Adrenal gland (tissue), 12 donors: ENCODE results near the gene NMRK2. TPM values are rescaled to one million over a fixed set of nuclear protein-coding genes. Genes with fewer than 3 reads are reported as not detected.

ENCODE experiments used
- DNase-seq, 7 donors: peaks; one replicate each; pipeline ENCODE4 v3.0.0-alpha.2; 2019 to 2020
- H3K27ac ChIP-seq, 5 donors: fragments of 200-600 bp; sonication (generic) in 4 of 5; 1 replicate in 3 of 5; 2 replicates in 2 of 5; pipeline versions ENCODE4 v1.5.1 to v1.8.0; 2016 to 2020; ENCODE audit warnings: mild to moderate bottlenecking in 1 of 5
- H3K27me3 ChIP-seq: fragments of 200-600 bp; 2 replicates; pipeline ENCODE4 v1.8.0; 2021
- H3K36me3 ChIP-seq, 2 donors: fragments of 200-600 bp; replicated peaks in 1 of 2; 1 replicate in 1 of 2; 2 replicates in 1 of 2; pipeline versions ENCODE4 v1.5.1 to v1.8.0; 2018 to 2022
- H3K4me1 ChIP-seq, 2 donors: fragments of 200-600 bp; replicated peaks in 1 of 2; 1 replicate in 1 of 2; 2 replicates in 1 of 2; pipeline versions ENCODE4 v1.5.1 to v1.8.0; 2018 to 2021
- H3K4me3 ChIP-seq, 4 donors: fragments of 200-600 bp; sonication (generic) in 3 of 4; one replicate each; pipeline ENCODE4 v1.5.1; 2016 to 2018
- H3K9me3 ChIP-seq, 3 donors: fragments of 200-600 bp; sonication (generic) in 1 of 3; replicated peaks in 1 of 3; 1 replicate in 2 of 3; 2 replicates in 1 of 3; pipeline versions ENCODE4 v1.5.1 to v1.8.0; 2016 to 2021
- CTCF ChIP-seq, 6 experiments: fragments of 450-650 bp in 4 of 6; fragments of 200-600 bp in 2 of 6; sonication (generic) in 1 of 6; IDR thresholded peaks; 1 replicate in 5 of 6; 2 replicates in 1 of 6; pipeline versions ENCODE4 v1.5.1 to v1.8.0; 2016 to 2021; ENCODE audit warnings: antibody characterized with exemption in 6 of 6, mild to moderate bottlenecking in 2 of 6, moderate library complexity in 1 of 6
- POLR2A ChIP-seq, 2 donors: fragments of 450-650 bp; IDR thresholded peaks; one replicate each; pipeline ENCODE4 v1.6.1; 2017; ENCODE audit warnings: antibody characterized with exemption in 2 of 2, mild to moderate bottlenecking in 2 of 2, moderate library complexity in 1 of 2
- WGBS, 4 donors: extraction: QIAGEN DNeasy Blood & Tissue Kit in 2 of 4; methylation state at CpG; one replicate each; pipeline versions ENCODE4 v1.1.5 to v1.1.7; 2013 to 2017; 5-methylcytosine and 5-hydroxymethylcytosine counted together
- intact Hi-C, 2 donors: fragments of 100-400 bp; cut with DNase I; formaldehyde crosslinking; loops; one replicate each; pipeline versions ENCODE4 v1.14.1 to v1.15.0; 2022 to 2023
- polyA plus RNA-seq, 3 donors: library from polyadenylated mRNA; stranded (reverse); fragments of 200-250 nt in 2 of 3; fragments of 350-450 nt in 1 of 3; fragmentation: Illumina TruSeq in 1 of 3; extraction: RNeasy Lipid Tissue Mini Kit (QIAGEN cat#74804) in 1 of 3; gene quantifications; one replicate each; pipeline ENCODE4 v1.2.3, GENCODE V29; 2013 to 2014
- total RNA-seq, 9 donors: library from RNA; depleted of rRNA in 4 of 9; stranded (reverse); fragments of >200 nt in 4 of 9; fragments of 120-200 nt in 1 of 9; fragmentation: NEBNext Ultra II Directional in 1 of 9; extraction: Animal tissue kit (Norgen Biotek cat#: 25700) in 1 of 9; gene quantifications; one replicate each; pipeline versions ENCODE4 v1.1.0 to v1.2.4, GENCODE V29; 2013 to 2023
- donor health status: healthy with polysubstance abuse.
- donor health status: Bipolar disorder and iron deficiency.
- donor health status: DM: yes; HTN: yes; CAD: no.
- donor health status: DM: no; HTN: no; CAD: no.
- donor health status: DM: no; HTN: no; CAD: no.
- donor health status: DM: yes; HTN: yes; CAD: no.

NMRK2 gene
- total and polyA plus RNA-seq, 12 donors = 0.36 to 14.7 (median 1.9) TPM; not detected in 4

GRCh38 chr19:3970313-3970807 is 37.5 kb downstream of the NMRK2 start:
- H3K36me3 ChIP-seq = peaks cover 0 to 41% of the 10 kb centered on the region in 2 donors
- H3K9me3 ChIP-seq = no peaks in the 10 kb centered on the region
- TF ChIP-seq CTCF (IDR thresholded peaks at IDR 0.05) (no peak), POLR2A (IDR thresholded peaks at IDR 0.05) (no peak)
- H3K4me3 ChIP-seq = peak overlapping the region; percentile 42 to 100 (median 86)
- no peaks in the 10 kb centered on the region for H3K27me3 ChIP-seq
- peak overlapping the region in 4 of 5 donors; percentile 81 to 95 (median 86) for H3K27ac ChIP-seq
- peak in 1 of 7 donors; percentile 67 for DNase-seq
- H3K4me1 ChIP-seq = peaks cover 9 to 26% of the 10 kb centered on the region in 2 donors
- WGBS, 4 donors = 0 to 1% (median 1%) methylated on average over 21 to 22 of the region's 22 CpGs
- intact Hi-C loops = no loop called here

- peaks cover 0 to 43% of the 10 kb centered on the region in 2 donors for H3K36me3 ChIP-seq
- WGBS, 4 donors = 0 to 1% (median 1%) methylated on average over 24 to 73 of the region's 73 CpGs
- peak; percentile 97 to 99 (median 98) for DNase-seq
- intact Hi-C loops = no loop called here
- TF ChIP-seq POLR2A (IDR thresholded peaks at IDR 0.05) (peak; percentile 80 to 87), CTCF (IDR thresholded peaks at IDR 0.05) (peak in 2 of 6 experiments; percentile 22 to 57)
- peak within 1 kb of the TSS; percentile 42 to 100 (median 86) for H3K4me3 ChIP-seq
- H3K9me3 ChIP-seq = no peaks in the 10 kb centered on the region
- no peaks in the 10 kb centered on the region for H3K27me3 ChIP-seq
- H3K27ac ChIP-seq = peak within 1 kb of the TSS in 4 of 5 donors; percentile 81 to 95 (median 86)
- H3K4me1 ChIP-seq = peaks cover 9 to 26% of the 10 kb centered on the region in 2 donors
Observed at GRCh38 chr19:3970808-3971598, 38.1 kb downstream of the NMRK2 start, which contains the start of gene DAPK3. DAPK3 (minus strand) TSS chr19:3971099; CDS start chr19:3969735, 1,364 bp downstream.

GRCh38 chr19:3975144-3975543 is 42.3 kb downstream of the NMRK2 start:
- H3K27me3 ChIP-seq = no peaks in the 10 kb centered on the region
- TF ChIP-seq CTCF (IDR thresholded peaks at IDR 0.05) (no peak), POLR2A (IDR thresholded peaks at IDR 0.05) (no peak)
- H3K36me3 ChIP-seq = peaks cover 0 to 53% of the 10 kb centered on the region in 2 donors
- intact Hi-C loops = no loop called here
- H3K4me3 ChIP-seq = no peak overlapping the region
- DNase-seq = no peak
- peaks cover 2 to 3% of the 10 kb centered on the region in 2 donors for H3K4me1 ChIP-seq
- no peaks in the 10 kb centered on the region for H3K9me3 ChIP-seq
- 48 to 70% (median 54%) methylated on average over 6 to 8 of the region's 8 CpGs for WGBS, 4 donors
- peak overlapping the region in 1 of 5 donors; percentile 14 for H3K27ac ChIP-seq

- no peak for TF ChIP-seq CTCF (IDR thresholded peaks at IDR 0.05)
- TF ChIP-seq POLR2A (IDR thresholded peaks at IDR 0.05) = no peak
- Histone ChIP-seq H3K9me3 (no peaks in the 10 kb centered on the region), H3K4me3 (no peak overlapping the region), H3K27ac (no peak overlapping the region), H3K4me1 (no peaks in the 10 kb centered on the region), H3K36me3 (peaks cover 0 to 58% of the 10 kb centered on the region in 2 donors), H3K27me3 (no peaks in the 10 kb centered on the region)
- 79 to 86% (median 83%) methylated on average over 14 of the region's 14 CpGs for WGBS, 4 donors
- intact Hi-C loops = no loop called here
- no peak for DNase-seq
Observed at GRCh38 chr19:3975637-3976087, 42.8 kb downstream of the NMRK2 start.
